Fibroblast of the aortic adventitia (primary cell): ENCODE measurements around the gene TMEM94. TPM values are rescaled to one million over a fixed set of nuclear protein-coding genes. Genes with fewer than 3 reads are reported as not detected.

ENCODE experiments used
- DNase-seq: peaks from one replicate; pipeline ENCODE4 v3.0.0-alpha.2; 2010; ENCODE audit warnings: low read depth
- H3K4me3 ChIP-seq: 2 replicates; pipeline ENCODE4 v1.5.1; 2011; ENCODE audit warnings: low read depth, mild to moderate bottlenecking, control low read depth, low read length, moderate library complexity
- total RNA-seq: library from RNA; depleted of rRNA; stranded (reverse); fragments of >200 nt; gene quantifications from 2 replicates; pipeline ENCODE4 v1.2.3, GENCODE V29; 2012; ENCODE audit warnings: low replicate concordance
- TF ChIP-seq, protein P1 (sequence below): IDR thresholded peaks from 2 replicates; pipeline ENCODE4 v1.5.1; 2011; ENCODE audit warnings: mild to moderate bottlenecking, low read length, control low read depth, inconsistent platforms; ENCODE audit not compliant: insufficient read depth

Gene TMEM94
- total RNA-seq, 1 donor = 29.7 TPM

GRCh38 chr17:75460295-75460694, 3.9 kb downstream of the TMEM94 start:
- TF ChIP-seq, protein P1, sequence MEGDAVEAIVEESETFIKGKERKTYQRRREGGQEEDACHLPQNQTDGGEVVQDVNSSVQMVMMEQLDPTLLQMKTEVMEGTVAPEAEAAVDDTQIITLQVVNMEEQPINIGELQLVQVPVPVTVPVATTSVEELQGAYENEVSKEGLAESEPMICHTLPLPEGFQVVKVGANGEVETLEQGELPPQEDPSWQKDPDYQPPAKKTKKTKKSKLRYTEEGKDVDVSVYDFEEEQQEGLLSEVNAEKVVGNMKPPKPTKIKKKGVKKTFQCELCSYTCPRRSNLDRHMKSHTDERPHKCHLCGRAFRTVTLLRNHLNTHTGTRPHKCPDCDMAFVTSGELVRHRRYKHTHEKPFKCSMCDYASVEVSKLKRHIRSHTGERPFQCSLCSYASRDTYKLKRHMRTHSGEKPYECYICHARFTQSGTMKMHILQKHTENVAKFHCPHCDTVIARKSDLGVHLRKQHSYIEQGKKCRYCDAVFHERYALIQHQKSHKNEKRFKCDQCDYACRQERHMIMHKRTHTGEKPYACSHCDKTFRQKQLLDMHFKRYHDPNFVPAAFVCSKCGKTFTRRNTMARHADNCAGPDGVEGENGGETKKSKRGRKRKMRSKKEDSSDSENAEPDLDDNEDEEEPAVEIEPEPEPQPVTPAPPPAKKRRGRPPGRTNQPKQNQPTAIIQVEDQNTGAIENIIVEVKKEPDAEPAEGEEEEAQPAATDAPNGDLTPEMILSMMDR = no peak
- no peak for DNase-seq
- no peak overlapping the region for H3K4me3 ChIP-seq

DNA sequence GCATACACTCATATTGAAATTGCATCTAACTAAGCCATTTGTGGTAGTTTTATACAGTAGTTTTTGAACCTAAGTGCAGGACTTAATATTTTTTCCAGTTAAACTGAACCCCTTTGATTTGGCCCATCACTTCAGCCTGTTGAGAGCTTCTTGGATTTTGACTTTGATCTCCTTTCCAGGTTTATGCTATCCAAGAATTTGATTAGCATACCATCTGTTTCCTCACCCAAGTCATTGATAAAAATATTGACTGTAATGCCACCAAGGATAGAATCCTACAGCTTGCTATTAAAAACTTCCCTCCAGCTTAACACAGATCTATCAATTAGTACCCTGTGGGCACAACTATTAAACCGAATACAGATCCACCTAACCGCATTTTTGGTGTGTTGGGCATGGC, 7.2 kb downstream of the TMEM94 start:
- TF ChIP-seq, protein P1 = no peak
- DNase-seq = no peak
- H3K4me3 ChIP-seq = no peak overlapping the region

DNA sequence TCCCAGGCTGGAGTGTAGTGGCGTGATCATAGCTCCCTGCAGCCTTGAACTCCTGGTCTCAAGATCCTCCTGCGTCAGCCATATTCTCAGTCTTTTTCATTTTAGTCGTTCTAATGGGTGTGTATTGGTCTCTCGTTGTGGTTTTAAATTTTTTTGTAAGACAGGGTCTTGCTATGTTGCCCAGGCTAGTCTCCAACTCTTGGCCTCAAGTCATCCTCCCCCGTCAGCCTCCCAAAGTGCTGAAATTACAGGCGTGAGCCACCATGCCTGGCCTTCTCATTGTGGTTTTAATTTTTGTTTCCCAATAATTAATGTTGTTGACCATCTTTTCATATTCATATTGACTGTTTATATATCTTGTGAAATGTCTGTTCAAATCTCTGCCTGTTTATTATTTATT, 8.6 kb downstream of the TMEM94 start:
- TF ChIP-seq, protein P1 = no peak
- no peak for DNase-seq
- no peak overlapping the region for H3K4me3 ChIP-seq

GRCh38 chr17:75468291-75468754, 11.9 kb downstream of the TMEM94 start:
- H3K4me3 ChIP-seq = no peak overlapping the region
- DNase-seq = no peak
- TF ChIP-seq, protein P1 = no peak

DNA sequence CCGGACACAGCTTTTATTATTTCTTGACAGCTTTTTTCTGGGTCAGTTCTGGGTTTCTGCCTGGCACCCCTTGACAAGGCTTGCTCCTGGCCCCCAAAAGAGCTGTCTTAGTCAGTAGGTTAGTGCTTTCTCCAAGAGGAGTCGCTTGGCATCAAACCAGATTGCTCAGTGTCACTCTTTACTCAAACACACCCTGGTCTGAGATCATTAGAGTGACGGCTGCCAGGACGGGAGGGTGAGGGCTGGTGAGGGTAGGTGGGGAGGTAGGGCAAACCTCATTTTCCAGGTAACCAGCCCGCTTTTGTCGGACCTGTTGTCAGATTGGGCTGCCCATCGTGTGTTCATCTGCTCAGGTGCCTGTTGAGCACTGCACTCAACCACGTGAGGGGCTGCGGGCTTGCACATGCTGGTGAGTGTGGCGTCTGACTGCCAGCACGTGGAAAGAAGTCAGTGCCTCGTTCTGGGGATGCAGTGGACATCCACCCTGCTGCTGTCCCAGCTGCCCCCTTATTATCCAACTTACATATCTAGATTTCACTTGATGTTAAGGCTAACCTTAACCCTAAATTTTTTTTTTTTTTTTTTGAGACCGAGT, 12.4 kb downstream of the TMEM94 start:
- no peak overlapping the region for H3K4me3 ChIP-seq
- TF ChIP-seq, protein P1 = no peak
- no peak for DNase-seq

DNA sequence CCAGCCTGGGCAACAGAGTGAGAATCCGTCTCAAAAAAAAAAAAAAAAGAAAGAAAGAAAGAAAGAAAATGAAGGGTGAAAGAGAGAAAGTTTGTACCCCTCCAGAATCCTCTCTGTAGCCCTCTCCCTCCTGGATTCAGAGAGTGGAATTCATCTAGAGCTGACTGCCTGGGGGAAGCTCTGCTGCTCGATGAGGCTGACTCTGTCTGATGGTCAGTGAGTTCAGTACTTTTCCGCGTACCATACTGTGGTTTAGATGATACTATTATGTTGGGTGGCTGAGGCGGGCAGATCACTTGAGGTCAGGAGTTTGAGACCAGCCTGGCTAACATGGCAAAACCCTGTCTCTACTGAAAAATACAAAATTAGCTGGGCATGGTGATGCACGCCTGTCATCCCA, 14.8 kb downstream of the TMEM94 start:
- DNase-seq = no peak
- H3K4me3 ChIP-seq = no peak overlapping the region
- TF ChIP-seq, protein P1 = no peak

- no peak for DNase-seq
- TF ChIP-seq, protein P1 = no peak
- no peak overlapping the region for H3K4me3 ChIP-seq
Observed at GRCh38 chr17:75472119-75472518, 15.7 kb downstream of the TMEM94 start.
